ENCODE results near the gene TMEM145. TPM values are rescaled to one million over a fixed set of nuclear protein-coding genes. Genes with fewer than 3 reads are reported as not detected.
A peak's percentile ranks its signal among the peaks of the same experiment; 100 is the strongest.

Gene TMEM145
- total RNA-seq, 1 experiment from 2014 or later = 1.2 TPM

GRCh38 chr19:42284591-42285341 is 28.3 kb upstream of the TMEM145 start:
- intact Hi-C loops (cut with micrococcal nuclease; ENCODE audit: unreplicated experiment) = loop anchor here (5.0 kb wide), 1 partner anchor 67 kb away; the partner anchor contains the start of gene DEDD2
- H3K9me3 ChIP-seq (ENCODE audit: insufficient read depth, low read depth) = no peaks in the 10 kb centered on the region
- CTCF ChIA-PET = no interaction called here
- peaks cover 36% of the 10 kb centered on the region for H3K4me1 ChIP-seq (replicated peaks; ENCODE audit: insufficient read depth)
- no peaks in the 10 kb centered on the region for H3K27me3 ChIP-seq (ENCODE audit: insufficient read depth, low read depth)
- peaks cover 15% of the 10 kb centered on the region; the same call in 1 of the 2 replicates for H4K20me1 ChIP-seq (ENCODE audit: insufficient read depth)
- peaks cover 23% of the 10 kb centered on the region; the same call in 1 of the 2 replicates for H3F3A ChIP-seq (ENCODE audit: insufficient read depth, low read depth)
- no peak overlapping the region for H3K27ac ChIP-seq
- no peak for DNase-seq
- H3K79me2 ChIP-seq (ENCODE audit: low read depth) = peaks cover 14% of the 10 kb centered on the region; the same call in 1 of the 2 replicates
- no peak for TF ChIP-seq EZH2 (IDR thresholded peaks at IDR 0.05; ENCODE audit: low read depth)
- TF ChIP-seq CTCF (conservative IDR thresholded peaks at IDR 0.05) = no peak
- H2AFZ ChIP-seq = no peak overlapping the region
- peak overlapping the region; percentile 81 for H3K4me3 ChIP-seq
- no peaks in the 10 kb centered on the region for H3K36me3 ChIP-seq (ENCODE audit: low read depth)
- no peaks in the 10 kb centered on the region for H3K9me2 ChIP-seq (ENCODE audit: insufficient read depth)
- peak overlapping the region; percentile 99 for H3K4me2 ChIP-seq
- BruUV-seq (replicated peaks) = no TSS peak
- POLR2A ChIA-PET (ENCODE audit: unreplicated experiment) = no interaction called here

- POLR2A ChIA-PET (ENCODE audit: unreplicated experiment) = no interaction called here
These were observed 27.6 kb upstream of the TMEM145 start for GRCh38 chr19:42285541-42285941.

GRCh38 chr19:42285988-42286348 is 27.1 kb upstream of the TMEM145 start:
- intact Hi-C loops (cut with micrococcal nuclease; ENCODE audit: unreplicated experiment) = no loop called here
- ChIA-PET POLR2A (ENCODE audit: unreplicated experiment) (no interaction called here), CTCF (no interaction called here)
- BruUV-seq (replicated peaks) = no TSS peak
- DNase-seq = no peak
- Histone ChIP-seq H3K4me3 (no peak overlapping the region), H3K4me2 (peak overlapping the region; percentile 99), H3F3A (ENCODE audit: insufficient read depth, low read depth) (peaks cover 23% of the 10 kb centered on the region; the same call in 1 of the 2 replicates), H3K36me3 (ENCODE audit: low read depth) (no peaks in the 10 kb centered on the region), H3K27ac (no peak overlapping the region), H3K4me1 (replicated peaks; ENCODE audit: insufficient read depth) (peaks cover 33% of the 10 kb centered on the region), H3K9me3 (ENCODE audit: insufficient read depth, low read depth) (no peaks in the 10 kb centered on the region), H3K79me2 (ENCODE audit: low read depth) (peaks cover 14% of the 10 kb centered on the region; the same call in 1 of the 2 replicates), H3K9me2 (ENCODE audit: insufficient read depth) (no peaks in the 10 kb centered on the region), H4K20me1 (ENCODE audit: insufficient read depth) (peaks cover 15% of the 10 kb centered on the region; the same call in 1 of the 2 replicates), H3K27me3 (ENCODE audit: insufficient read depth, low read depth) (no peaks in the 10 kb centered on the region), H2AFZ (no peak overlapping the region)
- no peak for TF ChIP-seq CTCF (conservative IDR thresholded peaks at IDR 0.05)
- no peak for TF ChIP-seq EZH2 (IDR thresholded peaks at IDR 0.05; ENCODE audit: low read depth)

More at GRCh38 chr19:42285541-42285941, 27.6 kb upstream of the TMEM145 start:
- TF ChIP-seq EZH2 (IDR thresholded peaks at IDR 0.05; ENCODE audit: low read depth) = no peak
- no peak for TF ChIP-seq CTCF (conservative IDR thresholded peaks at IDR 0.05)
- TSS peak; percentile 48 for BruUV-seq (replicated peaks)
- CTCF ChIA-PET = no interaction called here
- H3K79me2 ChIP-seq (ENCODE audit: low read depth) = peaks cover 14% of the 10 kb centered on the region; the same call in 1 of the 2 replicates
- no peaks in the 10 kb centered on the region for H3K36me3 ChIP-seq (ENCODE audit: low read depth)
- DNase-seq = no peak
- H4K20me1 ChIP-seq (ENCODE audit: insufficient read depth) = peaks cover 15% of the 10 kb centered on the region; the same call in 1 of the 2 replicates
- H3K9me3 ChIP-seq (ENCODE audit: insufficient read depth, low read depth) = no peaks in the 10 kb centered on the region
- no peak overlapping the region for H3K4me3 ChIP-seq
- H3K27me3 ChIP-seq (ENCODE audit: insufficient read depth, low read depth) = no peaks in the 10 kb centered on the region
- H3K4me1 ChIP-seq (replicated peaks; ENCODE audit: insufficient read depth) = peaks cover 36% of the 10 kb centered on the region
- no peak overlapping the region for H2AFZ ChIP-seq
- intact Hi-C loops (cut with micrococcal nuclease; ENCODE audit: unreplicated experiment) = no loop called here
- H3K27ac ChIP-seq = no peak overlapping the region
- no peaks in the 10 kb centered on the region for H3K9me2 ChIP-seq (ENCODE audit: insufficient read depth)
- H3F3A ChIP-seq (ENCODE audit: insufficient read depth, low read depth) = peaks cover 23% of the 10 kb centered on the region; the same call in 1 of the 2 replicates
- peak overlapping the region; percentile 99 for H3K4me2 ChIP-seq

Data from PC-9 (cell line).